GM13977 (cell line): ENCODE results near the gene RIMBP2.

Source experiments
- DNase-seq: peaks from one replicate; pipeline ENCODE4 v3.0.0; 2012; ENCODE audit warnings: low spot score
- CTCF ChIP-seq: IDR thresholded peaks from 2 replicates; pipeline ENCODE4 v1.5.1; 2012; ENCODE audit warnings: mild to moderate bottlenecking, control low read depth; ENCODE audit not compliant: insufficient read depth; ENCODE audit errors: extremely low read depth, missing control alignments
- in situ Hi-C: fragments of 300-500 bp; cut with MboI; formaldehyde crosslinking; loops from one replicate; pipeline ENCODE4 v1.12.0; 2022; ENCODE audit warnings: low sequenced_read_pairs, low pct_unique_long_range_greater_than_20kb, mixed read lengths, inconsistent platforms; ENCODE audit not compliant: unreplicated experiment

Gene RIMBP2

GRCh38 chr12:130583800-130584199 lies 132.3 kb downstream of the RIMBP2 start:
- TF ChIP-seq CTCF = no peak
- DNase-seq = no peak
- in situ Hi-C loops = no loop called here

GRCh38 chr12:130583317-130583716 lies 132.8 kb downstream of the RIMBP2 start:
- DNase-seq = no peak
- in situ Hi-C loops = no loop called here
- TF ChIP-seq CTCF = no peak

GRCh38 chr12:130582286-130582685 lies 133.8 kb downstream of the RIMBP2 start:
- no peak for DNase-seq
- TF ChIP-seq CTCF = no peak
- in situ Hi-C loops = no loop called here

GRCh38 chr12:130581782-130582181 lies 134.3 kb downstream of the RIMBP2 start:
- DNase-seq = no peak
- in situ Hi-C loops = no loop called here
- no peak for TF ChIP-seq CTCF

- no peak for TF ChIP-seq CTCF
- in situ Hi-C loops = no loop called here
- no peak for DNase-seq
Observed at GRCh38 chr12:130579231-130579630, 136.9 kb downstream of the RIMBP2 start.

- in situ Hi-C loops = no loop called here
- no peak for DNase-seq
- TF ChIP-seq CTCF = no peak
Observed at GRCh38 chr12:130577351-130577750, 138.7 kb downstream of the RIMBP2 start.

- in situ Hi-C loops = no loop called here
- TF ChIP-seq CTCF = no peak
- no peak for DNase-seq
Observed at GRCh38 chr12:130576371-130576816, 139.7 kb downstream of the RIMBP2 start.
